PFSK-1 (cell line): ENCODE data around the gene CRCP.

Source experiments
- POLR2AphosphoS5 ChIP-seq: IDR thresholded peaks from 2 replicates; pipeline ENCODE4 v1.6.1; 2012; ENCODE audit warnings: low read depth, mild to moderate bottlenecking, control low read depth, low read length, moderate library complexity
- TF ChIP-seq, protein P1 (sequence below), 2 experiments: IDR thresholded peaks; 2 replicates each; pipeline versions ENCODE4 v1.6.1 to v1.8.0; 2011 to 2012; ENCODE audit warnings: low read depth in 2 of 2, low read length in 2 of 2, control low read depth in 1 of 2, inconsistent platforms in 1 of 2, mild to moderate bottlenecking in 1 of 2, moderate library complexity in 1 of 2; ENCODE audit not compliant: insufficient read depth in 1 of 2

DNA sequence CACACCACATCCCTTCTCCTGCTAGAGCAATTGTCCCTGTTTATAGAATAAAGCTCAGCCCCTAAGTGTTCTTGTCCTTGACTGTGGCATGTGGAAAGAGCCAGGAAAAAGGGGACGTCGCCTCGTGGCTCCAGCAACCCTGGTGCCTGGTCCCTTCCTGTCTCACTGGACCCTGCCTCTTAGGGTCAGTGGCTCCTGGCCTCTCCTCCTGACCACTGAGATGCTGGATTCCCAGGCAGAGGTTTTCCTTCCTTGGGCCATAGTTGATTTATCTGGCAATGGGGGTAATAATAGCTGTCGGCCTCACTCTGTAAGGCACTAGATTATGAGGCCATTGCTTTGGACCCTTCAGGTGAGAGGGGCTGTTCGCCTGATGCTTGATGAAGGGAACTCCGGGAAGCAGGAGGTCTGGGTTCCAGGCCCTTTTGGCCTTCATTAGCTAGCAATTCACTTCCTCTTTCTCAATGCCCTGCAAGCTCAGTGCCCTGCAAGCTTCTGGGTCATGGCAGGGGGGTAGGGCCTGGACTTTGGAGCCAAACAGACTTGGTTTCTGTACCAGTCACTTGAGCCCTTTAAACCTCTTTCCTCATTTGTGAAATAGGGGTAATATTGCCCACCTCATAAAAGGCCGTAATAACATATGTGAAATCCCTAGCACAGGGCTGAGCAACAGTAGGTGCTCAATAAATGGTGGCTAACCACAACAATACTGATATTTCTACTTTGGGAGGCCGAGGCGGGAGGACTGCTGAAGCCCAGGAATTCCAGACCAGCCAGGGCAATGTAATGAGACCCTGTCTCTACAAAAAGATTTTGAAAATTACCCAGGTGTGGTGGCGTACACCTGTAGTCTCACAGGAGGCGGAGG lies 38.0 kb upstream of the CRCP start:
- no peak for TF ChIP-seq POLR2AphosphoS5
- TF ChIP-seq, protein P1, sequence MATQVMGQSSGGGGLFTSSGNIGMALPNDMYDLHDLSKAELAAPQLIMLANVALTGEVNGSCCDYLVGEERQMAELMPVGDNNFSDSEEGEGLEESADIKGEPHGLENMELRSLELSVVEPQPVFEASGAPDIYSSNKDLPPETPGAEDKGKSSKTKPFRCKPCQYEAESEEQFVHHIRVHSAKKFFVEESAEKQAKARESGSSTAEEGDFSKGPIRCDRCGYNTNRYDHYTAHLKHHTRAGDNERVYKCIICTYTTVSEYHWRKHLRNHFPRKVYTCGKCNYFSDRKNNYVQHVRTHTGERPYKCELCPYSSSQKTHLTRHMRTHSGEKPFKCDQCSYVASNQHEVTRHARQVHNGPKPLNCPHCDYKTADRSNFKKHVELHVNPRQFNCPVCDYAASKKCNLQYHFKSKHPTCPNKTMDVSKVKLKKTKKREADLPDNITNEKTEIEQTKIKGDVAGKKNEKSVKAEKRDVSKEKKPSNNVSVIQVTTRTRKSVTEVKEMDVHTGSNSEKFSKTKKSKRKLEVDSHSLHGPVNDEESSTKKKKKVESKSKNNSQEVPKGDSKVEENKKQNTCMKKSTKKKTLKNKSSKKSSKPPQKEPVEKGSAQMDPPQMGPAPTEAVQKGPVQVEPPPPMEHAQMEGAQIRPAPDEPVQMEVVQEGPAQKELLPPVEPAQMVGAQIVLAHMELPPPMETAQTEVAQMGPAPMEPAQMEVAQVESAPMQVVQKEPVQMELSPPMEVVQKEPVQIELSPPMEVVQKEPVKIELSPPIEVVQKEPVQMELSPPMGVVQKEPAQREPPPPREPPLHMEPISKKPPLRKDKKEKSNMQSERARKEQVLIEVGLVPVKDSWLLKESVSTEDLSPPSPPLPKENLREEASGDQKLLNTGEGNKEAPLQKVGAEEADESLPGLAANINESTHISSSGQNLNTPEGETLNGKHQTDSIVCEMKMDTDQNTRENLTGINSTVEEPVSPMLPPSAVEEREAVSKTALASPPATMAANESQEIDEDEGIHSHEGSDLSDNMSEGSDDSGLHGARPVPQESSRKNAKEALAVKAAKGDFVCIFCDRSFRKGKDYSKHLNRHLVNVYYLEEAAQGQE (IDR thresholded peaks at IDR 0.05; ENCODE audit: insufficient read depth in 1 of 2, low read depth in 2 of 2, low read length in 2 of 2): no peak
